HEK293 (cell line): ENCODE data around the gene PAEP.

ENCODE experiments used
- CTCF ChIP-seq: fragments of 450-650 bp; formaldehyde crosslinking; IDR thresholded peaks from 2 replicates; pipeline ENCODE4 v1.5.1; 2016; ENCODE audit warnings: missing biosample characterization, missing genetic modification characterization
- ZBTB10 ChIP-seq: fragments of 450-650 bp; formaldehyde crosslinking; IDR thresholded peaks from 2 replicates; pipeline ENCODE4 v1.5.1; 2016; ENCODE audit warnings: missing biosample characterization, missing genetic modification characterization
- ZNF121 ChIP-seq: fragments of 450-650 bp; formaldehyde crosslinking; IDR thresholded peaks from 2 replicates; pipeline ENCODE4 v1.5.1; 2016; ENCODE audit warnings: missing biosample characterization, missing genetic modification characterization
- ZNF138 ChIP-seq: fragments of 450-650 bp; formaldehyde crosslinking; IDR thresholded peaks from 2 replicates; pipeline ENCODE4 v1.5.1; 2016; ENCODE audit warnings: missing biosample characterization, missing genetic modification characterization, borderline replicate concordance
- ZNF311 ChIP-seq: fragments of 450-650 bp; formaldehyde crosslinking; IDR thresholded peaks from 2 replicates; pipeline ENCODE4 v1.5.1; 2017; ENCODE audit warnings: missing biosample characterization, missing genetic modification characterization, borderline replicate concordance
- ZNF701 ChIP-seq: fragments of 450-650 bp; formaldehyde crosslinking; IDR thresholded peaks from 2 replicates; pipeline ENCODE4 v1.5.1; 2016; ENCODE audit warnings: missing biosample characterization, missing genetic modification characterization
- ZSCAN23 ChIP-seq: fragments of 450-650 bp; formaldehyde crosslinking; IDR thresholded peaks from 2 replicates; pipeline ENCODE4 v1.5.1; 2016; ENCODE audit warnings: missing biosample characterization, missing genetic modification characterization

GRCh38 chr9:135582541-135582940 is 21.0 kb downstream of the PAEP start:
- TF ChIP-seq ZNF121: no peak
- TF ChIP-seq ZNF701 (tag by site-specific recombination): no peak
- no peak for TF ChIP-seq ZSCAN23
- TF ChIP-seq ZBTB10 (tag by site-specific recombination): no peak
- no peak for TF ChIP-seq ZNF138 (tag by site-specific recombination)
- TF ChIP-seq CTCF (tag by site-specific recombination): no peak
- TF ChIP-seq ZNF311: no peak
